NCI-H748 (cell line): Measurements from ENCODE around the gene MYCBPAP.
A peak's percentile ranks its signal among the peaks of the same experiment; 100 is the strongest.

Source experiments
- DNase-seq: peaks from one replicate; lab custom pipeline; 2025; ENCODE audit not compliant: unreplicated experiment; lab: John Stamatoyannopoulos, UW

MYCBPAP gene

GRCh38 chr17:50550661-50551432 is 42.6 kb downstream of the MYCBPAP start:
- DNase-seq, result peak; percentile 68

GRCh38 chr17:50551433-50551815 is 43.2 kb downstream of the MYCBPAP start:
- no peak for DNase-seq

- DNase-seq, result no peak
Measured at GRCh38 chr17:50551884-50552283, 43.6 kb downstream of the MYCBPAP start.

GRCh38 chr17:50554201-50554600 is 46.0 kb downstream of the MYCBPAP start:
- DNase-seq, result no peak

- peak; percentile 52 for DNase-seq
Measured at GRCh38 chr17:50556803-50557202, 48.6 kb downstream of the MYCBPAP start.

GRCh38 chr17:50557630-50558029 is 49.4 kb downstream of the MYCBPAP start:
- no peak for DNase-seq

GRCh38 chr17:50558091-50558490 is 49.9 kb downstream of the MYCBPAP start:
- DNase-seq, result no peak

- no peak for DNase-seq
Measured at GRCh38 chr17:50558581-50558940, 50.3 kb downstream of the MYCBPAP start.

GRCh38 chr17:50558941-50559614 is 50.8 kb downstream of the MYCBPAP start:
- DNase-seq, result no peak

GRCh38 chr17:50559674-50560184 is 51.5 kb downstream of the MYCBPAP start:
- DNase-seq, result peak; percentile 56

GRCh38 chr17:50560185-50560824 is 52.1 kb downstream of the MYCBPAP start, which contains the start of gene CACNA1G:
TSS of gene CACNA1G (plus strand) at chr17:50560715. CDS start at chr17:50561460, 745 bp downstream.
- peak; percentile 89 for DNase-seq

GRCh38 chr17:50560931-50561745 is 52.9 kb downstream of the MYCBPAP start:
- peak; percentile 39 for DNase-seq

GRCh38 chr17:50561746-50562141 is 53.5 kb downstream of the MYCBPAP start:
- no peak for DNase-seq

GRCh38 chr17:50562242-50563091 is 54.2 kb downstream of the MYCBPAP start:
- no peak for DNase-seq

GRCh38 chr17:50563092-50563511 is 54.9 kb downstream of the MYCBPAP start:
- DNase-seq, result no peak

GRCh38 chr17:50564916-50565315 is 56.7 kb downstream of the MYCBPAP start:
- DNase-seq, result no peak

- peak; percentile 94 for DNase-seq
Measured at GRCh38 chr17:50565402-50566350, 57.4 kb downstream of the MYCBPAP start.

GRCh38 chr17:50566886-50567285 is 58.6 kb downstream of the MYCBPAP start:
- no peak for DNase-seq

GRCh38 chr17:50568659-50569058 is 60.4 kb downstream of the MYCBPAP start:
- no peak for DNase-seq
